HFFc6 (cell line): ENCODE measurements around the gene MC5R. TPM values are rescaled to one million over a fixed set of nuclear protein-coding genes. Genes with fewer than 3 reads are reported as not detected.

ENCODE experiments used
- DNase-seq: peaks from one replicate; pipeline ENCODE4 v3.0.0-alpha.2; 2018
- H3K27ac Mint-ChIP-seq: 2 replicates; pipeline ENCODE4 v1.8.0; 2020; ENCODE audit warnings: mild to moderate bottlenecking, mixed read lengths
- H3K27me3 Mint-ChIP-seq: 2 replicates; pipeline ENCODE4 v1.8.0; 2021; ENCODE audit warnings: mild to moderate bottlenecking, moderate library complexity, mixed read lengths; ENCODE audit not compliant: insufficient read depth
- H3K36me3 Mint-ChIP-seq: 2 replicates; pipeline ENCODE4 v1.8.0; 2021; ENCODE audit warnings: low read depth, mixed read lengths
- H3K4me1 Mint-ChIP-seq: 2 replicates; pipeline ENCODE4 v1.8.0; 2020; ENCODE audit warnings: low read depth, mixed read lengths
- H3K4me3 Mint-ChIP-seq: 2 replicates; pipeline ENCODE4 v1.8.0; 2020; ENCODE audit warnings: mild to moderate bottlenecking, moderate library complexity, mixed read lengths
- H3K9me3 Mint-ChIP-seq: 2 replicates; pipeline ENCODE4 v1.8.0; 2020; ENCODE audit warnings: mild to moderate bottlenecking, mixed read lengths
- total RNA-seq, 6 experiments: library from RNA; stranded (reverse); fragmentation: NEBNext Ultra II Directional; extraction: Animal tissue kit (Norgen Biotek cat#: 25700); gene quantifications; 2 replicates in 1 of 6; 3 replicates in 5 of 6; pipeline ENCODE4 v1.2.3, GENCODE V29; 2021
- TF ChIP-seq, protein P1 (sequence below): fragments of 200-600 bp; sonication (generic); IDR thresholded peaks from 2 replicates; pipeline ENCODE4 v1.5.0; 2021; ENCODE audit warnings: antibody characterized with exemption, mild to moderate bottlenecking

Gene MC5R
- total RNA-seq, 6 experiments from 2014 or later, result not detected

DNA sequence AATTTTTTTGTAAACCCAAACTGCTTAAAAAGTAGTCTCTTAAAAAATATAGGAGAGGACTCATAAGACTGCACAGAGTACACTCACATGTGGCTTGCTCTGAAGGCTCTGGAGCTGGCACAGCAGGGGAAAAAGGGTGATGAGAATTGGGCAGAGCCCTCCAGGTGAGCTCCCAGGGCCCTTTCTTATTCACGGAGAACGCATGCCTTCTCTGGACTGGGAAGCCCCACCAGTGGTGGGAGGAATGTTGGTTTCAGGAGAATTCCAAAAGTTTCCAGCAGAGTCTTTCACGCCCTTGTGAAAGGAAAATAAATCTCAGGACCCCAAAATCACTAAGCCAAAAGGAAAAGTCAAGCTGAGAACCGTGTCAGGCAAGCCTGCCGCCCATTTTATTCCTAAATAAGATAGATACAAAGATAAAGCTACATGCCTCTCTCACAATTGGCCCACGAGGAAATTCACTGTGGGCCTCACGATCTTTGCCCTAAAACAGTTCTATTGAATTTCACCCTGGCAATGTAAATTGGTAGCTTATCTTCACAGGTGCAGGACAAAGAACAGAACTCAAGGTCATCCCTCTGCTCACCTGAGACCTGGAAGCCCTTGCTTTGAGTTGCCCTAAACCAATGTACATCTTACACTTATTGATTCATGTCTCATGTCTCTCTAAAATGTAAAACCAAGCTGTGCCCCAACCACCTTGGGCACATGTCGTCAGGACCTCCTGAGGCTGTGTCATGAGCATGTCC, 15.5 kb upstream of the MC5R start:
- Mint-ChIP-seq H3K27me3 (peaks cover 7% of the 10 kb centered on the region), H3K36me3 (no peaks in the 10 kb centered on the region), H3K9me3 (no peaks in the 10 kb centered on the region), H3K27ac (no peak overlapping the region), H3K4me3 (no peak overlapping the region), H3K4me1 (peaks cover 4% of the 10 kb centered on the region; the same call in 1 of the 2 replicates)
- TF ChIP-seq, protein P1, sequence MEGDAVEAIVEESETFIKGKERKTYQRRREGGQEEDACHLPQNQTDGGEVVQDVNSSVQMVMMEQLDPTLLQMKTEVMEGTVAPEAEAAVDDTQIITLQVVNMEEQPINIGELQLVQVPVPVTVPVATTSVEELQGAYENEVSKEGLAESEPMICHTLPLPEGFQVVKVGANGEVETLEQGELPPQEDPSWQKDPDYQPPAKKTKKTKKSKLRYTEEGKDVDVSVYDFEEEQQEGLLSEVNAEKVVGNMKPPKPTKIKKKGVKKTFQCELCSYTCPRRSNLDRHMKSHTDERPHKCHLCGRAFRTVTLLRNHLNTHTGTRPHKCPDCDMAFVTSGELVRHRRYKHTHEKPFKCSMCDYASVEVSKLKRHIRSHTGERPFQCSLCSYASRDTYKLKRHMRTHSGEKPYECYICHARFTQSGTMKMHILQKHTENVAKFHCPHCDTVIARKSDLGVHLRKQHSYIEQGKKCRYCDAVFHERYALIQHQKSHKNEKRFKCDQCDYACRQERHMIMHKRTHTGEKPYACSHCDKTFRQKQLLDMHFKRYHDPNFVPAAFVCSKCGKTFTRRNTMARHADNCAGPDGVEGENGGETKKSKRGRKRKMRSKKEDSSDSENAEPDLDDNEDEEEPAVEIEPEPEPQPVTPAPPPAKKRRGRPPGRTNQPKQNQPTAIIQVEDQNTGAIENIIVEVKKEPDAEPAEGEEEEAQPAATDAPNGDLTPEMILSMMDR, result no peak
- DNase-seq, result no peak

DNA sequence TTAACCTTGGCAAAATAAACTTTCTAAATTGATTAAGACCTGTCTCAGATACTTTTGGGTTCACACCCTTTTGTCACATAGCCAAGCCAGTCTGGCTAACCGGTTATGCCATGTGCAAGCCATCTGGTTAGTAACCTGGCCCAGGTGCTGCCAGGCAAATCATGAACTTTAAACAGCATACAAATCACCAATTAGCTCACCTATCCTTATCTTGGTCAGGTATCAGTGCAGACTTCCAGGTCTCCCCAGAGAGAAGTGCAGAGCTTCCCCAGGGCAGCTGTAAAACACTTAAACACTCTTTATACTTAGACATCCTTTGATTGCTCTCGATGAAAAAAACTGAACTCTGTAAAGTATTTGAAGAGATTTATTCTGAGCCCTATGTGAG, 14.9 kb upstream of the MC5R start:
- no peak for DNase-seq
- TF ChIP-seq, protein P1, result no peak
- no peaks in the 10 kb centered on the region for H3K9me3 Mint-ChIP-seq
- H3K4me3 Mint-ChIP-seq, result no peak overlapping the region
- peaks cover 5% of the 10 kb centered on the region; the same call in 1 of the 2 replicates for H3K27me3 Mint-ChIP-seq
- H3K27ac Mint-ChIP-seq, result no peak overlapping the region
- H3K4me1 Mint-ChIP-seq, result peaks cover 5% of the 10 kb centered on the region; the same call in 1 of the 2 replicates
- H3K36me3 Mint-ChIP-seq, result no peaks in the 10 kb centered on the region

GRCh38 chr18:13809531-13810255, 14.3 kb upstream of the MC5R start:
- peaks cover 5% of the 10 kb centered on the region; the same call in 1 of the 2 replicates for H3K4me1 Mint-ChIP-seq
- H3K27me3 Mint-ChIP-seq, result peaks cover 5% of the 10 kb centered on the region; the same call in 1 of the 2 replicates

DNA sequence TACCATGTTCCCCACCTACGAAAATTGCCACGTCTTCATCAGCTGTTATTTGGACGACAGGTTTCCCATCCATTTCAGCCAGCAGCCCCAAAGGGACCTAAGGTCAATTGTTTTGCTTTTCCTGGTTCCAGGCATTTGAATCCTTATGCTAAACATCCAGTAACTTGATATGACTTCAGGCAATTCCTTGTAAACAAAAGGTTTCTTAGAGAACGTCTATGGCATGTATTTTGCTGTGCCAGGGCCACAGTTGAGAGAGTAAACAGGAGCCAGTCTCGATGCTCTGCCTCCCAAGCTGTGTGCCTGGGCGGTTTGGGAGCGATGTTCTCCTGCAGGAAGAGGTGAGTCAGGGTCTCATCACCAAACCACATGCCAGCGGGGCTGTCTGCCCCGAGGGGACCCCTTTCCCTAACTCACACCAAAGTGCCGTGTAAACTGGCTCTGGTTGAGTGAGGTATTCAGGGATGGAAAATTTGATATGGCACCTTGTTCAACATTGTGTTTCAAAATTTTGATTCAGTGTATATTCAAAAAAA, 12.9 kb upstream of the MC5R start:
- Mint-ChIP-seq H3K36me3 (no peaks in the 10 kb centered on the region), H3K27me3 (peaks cover 5% of the 10 kb centered on the region; the same call in 1 of the 2 replicates), H3K27ac (no peak overlapping the region), H3K4me1 (peaks cover 5% of the 10 kb centered on the region; the same call in 1 of the 2 replicates), H3K9me3 (no peaks in the 10 kb centered on the region), H3K4me3 (no peak overlapping the region)
- DNase-seq, result no peak
- TF ChIP-seq, protein P1, result no peak

More at GRCh38 chr18:13809531-13810255, 14.3 kb upstream of the MC5R start:
- no peak for DNase-seq
- TF ChIP-seq, protein P1, result no peak
- Mint-ChIP-seq H3K9me3 (no peaks in the 10 kb centered on the region), H3K27ac (no peak overlapping the region), H3K4me3 (no peak overlapping the region), H3K36me3 (no peaks in the 10 kb centered on the region)

DNA sequence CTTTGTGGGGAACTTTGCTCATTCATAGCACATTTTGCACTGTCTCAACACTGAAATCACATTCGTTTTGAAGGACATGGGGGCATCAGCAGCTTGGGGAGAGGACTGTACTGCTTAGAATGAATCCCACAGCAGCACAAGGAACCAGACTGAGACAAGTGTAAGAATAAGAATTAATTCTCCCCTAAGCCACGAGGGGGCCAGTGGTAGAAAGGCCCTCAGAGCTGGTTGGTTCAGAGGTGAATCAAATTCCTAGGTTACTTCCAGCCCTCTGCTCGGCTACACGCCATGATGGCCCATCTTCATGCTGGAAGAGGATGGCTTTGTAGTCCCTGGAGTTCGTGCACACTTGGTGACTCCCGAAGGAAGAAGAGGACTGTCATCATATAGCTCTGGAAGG, 12.0 kb upstream of the MC5R start:
- no peak overlapping the region for H3K4me3 Mint-ChIP-seq
- TF ChIP-seq, protein P1, result peak; percentile 53
- H3K36me3 Mint-ChIP-seq, result no peaks in the 10 kb centered on the region
- peaks cover 5% of the 10 kb centered on the region; the same call in 1 of the 2 replicates for H3K4me1 Mint-ChIP-seq
- no peak for DNase-seq
- no peak overlapping the region for H3K27ac Mint-ChIP-seq
- H3K27me3 Mint-ChIP-seq, result peaks cover 8% of the 10 kb centered on the region; the same call in 1 of the 2 replicates
- H3K9me3 Mint-ChIP-seq, result no peaks in the 10 kb centered on the region
